PC-3 (cell line): ENCODE measurements around the gene CHEK1. TPM values are rescaled to one million over a fixed set of nuclear protein-coding genes. Genes with fewer than 3 reads are reported as not detected.

ENCODE experiments used
- ATAC-seq: fragments of 200-7000 bp; cut with Tn5 transposase; 2 replicates; pipeline ENCODE4 v1.9.1; 2020; ENCODE audit warnings: mild to moderate bottlenecking, moderate library complexity
- BruUV-seq: library from RNA; stranded (reverse); fragments of 400-500 nt; replicated peaks from 2 replicates; lab custom pipeline; 2021; lab: Mats Ljungman, UMichigan
- CTCF ChIA-PET: fragments of 300-600 bp; sonication (Branson Sonifier 250); formaldehyde crosslinking; loops from one replicate; lab custom pipeline; 2022; ENCODE audit warnings: antibody characterized with exemption; lab: Charles Lee
- POLR2A ChIA-PET: fragments of 300-600 bp; sonication (Branson Sonifier 250); formaldehyde crosslinking; loops from one replicate; lab custom pipeline; 2022; ENCODE audit warnings: antibody characterized with exemption; ENCODE audit not compliant: unreplicated experiment; lab: Charles Lee
- DNase-seq: peaks from one replicate; pipeline ENCODE4 v3.0.0-alpha.2; 2015
- H2AFZ ChIP-seq: fragments of 300-600 bp; sonication (generic); 2 replicates; pipeline ENCODE4 v1.6.0; 2016; ENCODE audit warnings: antibody characterized with exemption, low read length
- H3F3A ChIP-seq: fragments of 300-600 bp; sonication (generic); one replicate; pipeline ENCODE4 v1.6.0; 2017; ENCODE audit warnings: antibody characterized with exemption, low read length, control low read depth, mild to moderate bottlenecking; ENCODE audit not compliant: unreplicated experiment
- H3K27ac ChIP-seq: fragments of 300-600 bp; sonication (generic); 2 replicates; pipeline ENCODE4 v1.5.1; 2016; ENCODE audit warnings: mild to moderate bottlenecking, low read length
- H3K27me3 ChIP-seq: fragments of 300-600 bp; sonication (generic); 2 replicates; pipeline ENCODE4 v1.6.1; 2016; ENCODE audit warnings: low read length, mixed read lengths
- H3K36me3 ChIP-seq: fragments of 300-600 bp; sonication (generic); 2 replicates; pipeline ENCODE4 v1.6.1; 2016; ENCODE audit warnings: low read depth, mixed run types, low read length, mixed read lengths
- H3K4me1 ChIP-seq: fragments of 300-600 bp; sonication (generic); 2 replicates; pipeline ENCODE4 v1.5.1; 2016; ENCODE audit warnings: low read length; ENCODE audit not compliant: insufficient read depth
- H3K4me2 ChIP-seq: fragments of 300-600 bp; sonication (generic); 2 replicates; pipeline ENCODE4 v1.6.0; 2016; ENCODE audit warnings: low read length
- H3K4me3 ChIP-seq: fragments of 300-600 bp; sonication (generic); 2 replicates; pipeline ENCODE4 v1.5.1; 2016; ENCODE audit warnings: mild to moderate bottlenecking, low read length, mixed read lengths
- H3K79me2 ChIP-seq: fragments of 300-600 bp; sonication (generic); 2 replicates; pipeline ENCODE4 v1.6.1; 2017; ENCODE audit warnings: low read length, mixed read lengths
- H3K9ac ChIP-seq: fragments of 300-600 bp; sonication (generic); 2 replicates; pipeline ENCODE4 v1.6.0; 2016; ENCODE audit warnings: mild to moderate bottlenecking, low read length
- H3K9me2 ChIP-seq: fragments of 300-600 bp; sonication (generic); replicated peaks from 2 replicates; pipeline ENCODE4 v1.6.1; 2016; ENCODE audit warnings: mixed run types, low read length, mixed read lengths
- H3K9me3 ChIP-seq: fragments of 300-600 bp; sonication (generic); 2 replicates; pipeline ENCODE4 v1.6.1; 2016; ENCODE audit warnings: low read length, mixed read lengths
- H4K20me1 ChIP-seq: fragments of 300-600 bp; sonication (generic); 2 replicates; pipeline ENCODE4 v1.6.1; 2016; ENCODE audit warnings: low read length, mixed read lengths
- CTCF ChIP-seq: fragments of 300-600 bp; sonication (generic); conservative IDR thresholded peaks from 2 replicates; pipeline ENCODE4 v1.5.1; 2017; ENCODE audit warnings: antibody characterized with exemption, low read depth, mild to moderate bottlenecking, low read length
- EZH2 ChIP-seq: fragments of 300-600 bp; sonication (generic); IDR thresholded peaks from one replicate; pipeline ENCODE4 v1.6.1; 2017; ENCODE audit warnings: antibody characterized with exemption, mild to moderate bottlenecking, low read length; ENCODE audit not compliant: unreplicated experiment
- EZH2phosphoT487 ChIP-seq: fragments of 300-600 bp; sonication (generic); IDR thresholded peaks from 2 replicates; pipeline ENCODE4 v1.6.1; 2018; ENCODE audit warnings: mild to moderate bottlenecking, antibody characterized with exemption, low read length, borderline replicate concordance
- intact Hi-C: fragments of 100-400 bp; cut with micrococcal nuclease; formaldehyde crosslinking; loops from 2 replicates; pipeline ENCODE4 v1.9.0; 2023
- total RNA-seq: library from RNA; depleted of rRNA; stranded (reverse); fragments of >200 nt; gene quantifications from 2 replicates; pipeline ENCODE4 v1.2.3, GENCODE V29; 2014

CHEK1 gene
- total RNA-seq, 1 experiment from 2014 or later: 49.8 TPM

DNA sequence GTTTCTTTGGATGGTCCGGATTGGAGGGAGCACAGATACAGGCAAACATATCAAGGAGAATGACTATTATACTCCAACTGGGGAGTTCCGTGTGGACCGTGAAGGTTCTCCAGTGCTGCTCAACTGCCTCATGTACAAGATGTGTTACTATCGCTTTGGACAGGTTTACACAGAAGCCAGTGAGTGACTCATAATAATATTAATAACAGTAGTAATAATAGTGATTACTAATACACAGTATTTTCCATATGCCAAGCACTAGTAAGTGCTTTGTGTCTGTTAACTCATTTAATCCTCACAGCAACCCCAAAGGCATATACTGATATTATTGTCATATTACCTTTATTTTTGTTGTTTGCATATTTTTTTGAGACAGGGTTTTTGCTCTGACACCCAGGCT, 6.6 kb upstream of the CHEK1 start:
- H3F3A ChIP-seq: peaks cover 3% of the 10 kb centered on the region
- H3K4me3 ChIP-seq: no peak overlapping the region
- no peaks in the 10 kb centered on the region for H3K27me3 ChIP-seq
- H3K36me3 ChIP-seq: peaks cover 66% of the 10 kb centered on the region
- H3K27ac ChIP-seq: no peak overlapping the region
- BruUV-seq: no TSS peak
- intact Hi-C loops: no loop called here
- no peaks in the 10 kb centered on the region for H3K9me3 ChIP-seq
- no peak overlapping the region for H3K9ac ChIP-seq
- no peaks in the 10 kb centered on the region for H4K20me1 ChIP-seq
- H2AFZ ChIP-seq: no peak overlapping the region
- TF ChIP-seq CTCF (no peak), EZH2phosphoT487 (no peak), EZH2 (no peak)
- no peaks in the 10 kb centered on the region for H3K79me2 ChIP-seq
- no peak overlapping the region for H3K4me2 ChIP-seq
- H3K9me2 ChIP-seq: no peaks in the 10 kb centered on the region
- DNase-seq (no peak), ATAC-seq (0 out of 2 replicates have a peak, but pooled peaks have one; percentile 13)
- CTCF ChIA-PET: no interaction called here
- POLR2A ChIA-PET: no interaction called here
- peaks cover 13% of the 10 kb centered on the region for H3K4me1 ChIP-seq

- H3K36me3 ChIP-seq: peaks cover 45% of the 10 kb centered on the region
- H2AFZ ChIP-seq: no peak overlapping the region
- ChIA-PET CTCF (no interaction called here), POLR2A (no interaction called here)
- H3K9me3 ChIP-seq: no peaks in the 10 kb centered on the region
- no peak overlapping the region for H3K27ac ChIP-seq
- H4K20me1 ChIP-seq: no peaks in the 10 kb centered on the region
- TF ChIP-seq EZH2phosphoT487: no peak
- no peak for TF ChIP-seq CTCF
- no peak for TF ChIP-seq EZH2
- BruUV-seq: no TSS peak
- no peaks in the 10 kb centered on the region for H3K27me3 ChIP-seq
- H3K4me3 ChIP-seq: no peak overlapping the region
- DNase-seq (peak; percentile 82), ATAC-seq (peak; percentile 19)
- H3K9me2 ChIP-seq: no peaks in the 10 kb centered on the region
- no peak overlapping the region for H3K9ac ChIP-seq
- H3K79me2 ChIP-seq: peaks cover 7% of the 10 kb centered on the region
- peaks cover 3% of the 10 kb centered on the region for H3F3A ChIP-seq
- peaks cover 23% of the 10 kb centered on the region for H3K4me1 ChIP-seq
- no peak overlapping the region for H3K4me2 ChIP-seq
- intact Hi-C loops: no loop called here
Measured at GRCh38 chr11:125621995-125622394, 3.0 kb upstream of the CHEK1 start.

DNA sequence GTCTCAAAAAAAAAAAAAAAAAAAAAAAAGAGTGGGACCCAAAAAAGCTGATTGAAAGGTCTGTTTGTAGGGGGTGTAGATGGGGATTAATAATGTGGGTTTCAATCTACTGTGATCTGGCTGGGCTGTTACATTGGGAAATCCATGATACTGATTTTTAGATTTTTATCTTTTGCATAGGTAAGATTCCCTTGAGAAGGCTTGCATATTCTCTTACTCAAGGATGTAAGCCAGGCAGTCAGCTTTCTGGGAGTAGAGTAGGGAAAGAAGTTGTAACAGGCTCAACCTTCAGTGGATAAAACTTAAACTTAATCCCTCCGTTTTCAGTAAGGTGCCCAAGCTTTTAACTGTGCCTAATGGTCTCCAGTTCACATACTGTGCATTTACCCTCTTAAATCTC, 1.9 kb upstream of the CHEK1 start:
- TF ChIP-seq EZH2phosphoT487 (no peak), CTCF (no peak), EZH2 (no peak)
- POLR2A ChIA-PET: no interaction called here
- Histone ChIP-seq H3F3A (peaks cover 3% of the 10 kb centered on the region), H4K20me1 (no peaks in the 10 kb centered on the region), H3K4me2 (no peak overlapping the region), H3K27me3 (no peaks in the 10 kb centered on the region), H3K9me2 (no peaks in the 10 kb centered on the region), H3K79me2 (peaks cover 17% of the 10 kb centered on the region), H3K36me3 (peaks cover 37% of the 10 kb centered on the region), H3K4me1 (peaks cover 34% of the 10 kb centered on the region), H3K27ac (no peak overlapping the region), H2AFZ (no peak overlapping the region), H3K9me3 (no peaks in the 10 kb centered on the region), H3K9ac (no peak overlapping the region), H3K4me3 (no peak overlapping the region)
- BruUV-seq: no TSS peak
- no peak for ATAC-seq
- no peak for DNase-seq
- intact Hi-C loops: no loop called here
- CTCF ChIA-PET: no interaction called here
